B cell (primary cell): ENCODE data around the gene MED13.

Source experiments
- CTCF ChIP-seq: fragments of 200-600 bp; IDR thresholded peaks from one replicate; pipeline ENCODE4 v1.8.0; 2022; ENCODE audit warnings: antibody characterized with exemption, mild to moderate bottlenecking
- EZH2 ChIP-seq: IDR thresholded peaks from 2 replicates; pipeline ENCODE4 v1.6.1; 2012; ENCODE audit warnings: borderline replicate concordance, low read depth, mild to moderate bottlenecking, moderate library complexity, low read length; ENCODE audit not compliant: insufficient read depth, poor library complexity, severe bottlenecking

GRCh38 chr17:61981323-61981722 is 83.8 kb downstream of the MED13 start:
- TF ChIP-seq CTCF (no peak), EZH2 (no peak)
